HL-60 (cell line): ENCODE measurements around the gene COL18A1.

Experiments used
- DNase-seq, 2 experiments: peaks; one replicate each; pipeline ENCODE4 v3.0.0-alpha.2; 2010 to 2020; ENCODE audit warnings: low read depth in 1 of 2, low spot score in 1 of 2
- H3K27ac ChIP-seq: fragments of 250-450 bp; sonication (Bioruptor Pico); replicated peaks from 2 replicates; pipeline ENCODE4 v1.5.1; 2020; ENCODE audit warnings: mild to moderate bottlenecking, moderate library complexity
- H3K27me3 ChIP-seq: fragments of 250-450 bp; sonication (Bioruptor Pico); 2 replicates; pipeline ENCODE4 v1.5.1; 2021; ENCODE audit warnings: mild to moderate bottlenecking, moderate library complexity; ENCODE audit not compliant: insufficient read depth, poor library complexity, severe bottlenecking
- H3K4me3 ChIP-seq: replicated peaks from 2 replicates; pipeline ENCODE4 v1.5.1; 2011; ENCODE audit warnings: mild to moderate bottlenecking, control low read depth, low read length; ENCODE audit not compliant: insufficient read depth
- GABPA ChIP-seq: IDR thresholded peaks from 2 replicates; pipeline ENCODE4 v1.6.1; 2012; ENCODE audit warnings: low read depth
- POLR2AphosphoS5 ChIP-seq: IDR thresholded peaks from 2 replicates; pipeline ENCODE4 v1.6.1; 2012; ENCODE audit warnings: low read depth
- SPI1 ChIP-seq: IDR thresholded peaks from 2 replicates; pipeline ENCODE4 v1.6.1; 2012; ENCODE audit warnings: low read depth, mild to moderate bottlenecking, borderline replicate concordance
- TF ChIP-seq, protein P1 (sequence below): IDR thresholded peaks from one replicate; pipeline ENCODE4 v1.5.1; 2011; ENCODE audit warnings: low read length, control low read depth, inconsistent platforms; ENCODE audit not compliant: insufficient read depth
- TF ChIP-seq, protein P2 (sequence below): IDR thresholded peaks from 2 replicates; pipeline ENCODE4 v1.6.1; 2012; ENCODE audit warnings: low read depth; ENCODE audit not compliant: insufficient replicate concordance

The COL18A1 gene

DNA sequence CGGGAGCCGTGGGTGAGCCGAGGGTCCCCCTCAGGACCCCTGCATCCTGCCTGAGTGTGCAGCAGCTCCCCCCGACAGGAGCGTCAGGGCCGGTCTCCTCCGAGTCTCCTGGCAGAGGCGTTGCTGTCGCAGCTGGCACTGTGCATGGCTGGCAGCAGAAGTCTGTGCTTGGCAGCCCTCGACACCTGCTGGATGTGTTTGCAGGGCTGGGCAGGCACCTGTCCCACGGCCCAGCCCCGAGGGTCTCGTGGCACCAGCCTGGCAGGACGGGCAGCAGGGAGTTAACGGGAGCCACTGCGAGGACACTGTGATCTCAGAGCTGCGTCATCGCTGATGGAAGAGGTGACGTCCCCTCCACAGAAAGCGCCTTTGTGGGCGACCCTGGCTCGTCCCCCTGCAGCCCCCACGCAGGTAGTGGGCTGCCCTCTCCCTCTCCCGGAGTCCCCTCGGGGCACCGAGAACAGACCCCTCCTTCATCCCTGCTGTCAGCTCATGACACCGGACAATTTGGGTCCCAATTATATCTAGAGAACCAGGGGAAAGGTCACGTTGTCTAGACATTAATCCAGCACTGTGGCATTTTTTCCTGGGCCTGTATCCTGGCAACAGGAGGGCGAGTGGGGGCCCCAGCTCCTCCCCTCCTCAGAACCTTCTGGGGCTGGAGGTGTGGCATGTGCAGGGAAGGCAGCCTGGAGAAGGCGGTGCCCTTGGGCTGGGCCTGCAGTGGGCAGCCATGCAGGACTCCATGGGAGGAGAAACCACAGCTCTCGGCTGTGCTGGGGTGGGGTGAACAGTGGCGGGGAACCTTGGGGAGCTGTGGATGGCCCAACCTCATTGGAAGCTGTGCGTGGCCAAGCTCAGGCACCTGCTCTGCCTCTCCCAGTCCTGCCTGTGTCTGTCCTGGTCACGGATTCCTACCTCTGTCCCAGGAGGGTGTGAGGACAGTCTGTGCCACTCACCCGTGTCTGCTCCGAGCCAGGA, 15.4 kb downstream of the COL18A1 start:
- no peak for DNase-seq
- Histone ChIP-seq H3K27ac (no peak overlapping the region), H3K4me3 (no peak overlapping the region), H3K27me3 (no peaks in the 10 kb centered on the region)
- TF ChIP-seq, protein P1, sequence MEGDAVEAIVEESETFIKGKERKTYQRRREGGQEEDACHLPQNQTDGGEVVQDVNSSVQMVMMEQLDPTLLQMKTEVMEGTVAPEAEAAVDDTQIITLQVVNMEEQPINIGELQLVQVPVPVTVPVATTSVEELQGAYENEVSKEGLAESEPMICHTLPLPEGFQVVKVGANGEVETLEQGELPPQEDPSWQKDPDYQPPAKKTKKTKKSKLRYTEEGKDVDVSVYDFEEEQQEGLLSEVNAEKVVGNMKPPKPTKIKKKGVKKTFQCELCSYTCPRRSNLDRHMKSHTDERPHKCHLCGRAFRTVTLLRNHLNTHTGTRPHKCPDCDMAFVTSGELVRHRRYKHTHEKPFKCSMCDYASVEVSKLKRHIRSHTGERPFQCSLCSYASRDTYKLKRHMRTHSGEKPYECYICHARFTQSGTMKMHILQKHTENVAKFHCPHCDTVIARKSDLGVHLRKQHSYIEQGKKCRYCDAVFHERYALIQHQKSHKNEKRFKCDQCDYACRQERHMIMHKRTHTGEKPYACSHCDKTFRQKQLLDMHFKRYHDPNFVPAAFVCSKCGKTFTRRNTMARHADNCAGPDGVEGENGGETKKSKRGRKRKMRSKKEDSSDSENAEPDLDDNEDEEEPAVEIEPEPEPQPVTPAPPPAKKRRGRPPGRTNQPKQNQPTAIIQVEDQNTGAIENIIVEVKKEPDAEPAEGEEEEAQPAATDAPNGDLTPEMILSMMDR, result no peak
- TF ChIP-seq GABPA (no peak), POLR2AphosphoS5 (no peak), SPI1 (no peak)
- TF ChIP-seq, protein P2, sequence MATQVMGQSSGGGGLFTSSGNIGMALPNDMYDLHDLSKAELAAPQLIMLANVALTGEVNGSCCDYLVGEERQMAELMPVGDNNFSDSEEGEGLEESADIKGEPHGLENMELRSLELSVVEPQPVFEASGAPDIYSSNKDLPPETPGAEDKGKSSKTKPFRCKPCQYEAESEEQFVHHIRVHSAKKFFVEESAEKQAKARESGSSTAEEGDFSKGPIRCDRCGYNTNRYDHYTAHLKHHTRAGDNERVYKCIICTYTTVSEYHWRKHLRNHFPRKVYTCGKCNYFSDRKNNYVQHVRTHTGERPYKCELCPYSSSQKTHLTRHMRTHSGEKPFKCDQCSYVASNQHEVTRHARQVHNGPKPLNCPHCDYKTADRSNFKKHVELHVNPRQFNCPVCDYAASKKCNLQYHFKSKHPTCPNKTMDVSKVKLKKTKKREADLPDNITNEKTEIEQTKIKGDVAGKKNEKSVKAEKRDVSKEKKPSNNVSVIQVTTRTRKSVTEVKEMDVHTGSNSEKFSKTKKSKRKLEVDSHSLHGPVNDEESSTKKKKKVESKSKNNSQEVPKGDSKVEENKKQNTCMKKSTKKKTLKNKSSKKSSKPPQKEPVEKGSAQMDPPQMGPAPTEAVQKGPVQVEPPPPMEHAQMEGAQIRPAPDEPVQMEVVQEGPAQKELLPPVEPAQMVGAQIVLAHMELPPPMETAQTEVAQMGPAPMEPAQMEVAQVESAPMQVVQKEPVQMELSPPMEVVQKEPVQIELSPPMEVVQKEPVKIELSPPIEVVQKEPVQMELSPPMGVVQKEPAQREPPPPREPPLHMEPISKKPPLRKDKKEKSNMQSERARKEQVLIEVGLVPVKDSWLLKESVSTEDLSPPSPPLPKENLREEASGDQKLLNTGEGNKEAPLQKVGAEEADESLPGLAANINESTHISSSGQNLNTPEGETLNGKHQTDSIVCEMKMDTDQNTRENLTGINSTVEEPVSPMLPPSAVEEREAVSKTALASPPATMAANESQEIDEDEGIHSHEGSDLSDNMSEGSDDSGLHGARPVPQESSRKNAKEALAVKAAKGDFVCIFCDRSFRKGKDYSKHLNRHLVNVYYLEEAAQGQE, result no peak

GRCh38 chr21:45421071-45421845, 16.3 kb downstream of the COL18A1 start:
- no peak overlapping the region for H3K27ac ChIP-seq
- no peak overlapping the region for H3K4me3 ChIP-seq
- TF ChIP-seq GABPA (no peak), SPI1 (no peak), POLR2AphosphoS5 (no peak)
- TF ChIP-seq, protein P1, result no peak
- TF ChIP-seq, protein P2, result no peak
- no peak for DNase-seq
- no peaks in the 10 kb centered on the region for H3K27me3 ChIP-seq

- TF ChIP-seq, protein P1, result no peak
- no peak for TF ChIP-seq SPI1
- no peak for TF ChIP-seq POLR2AphosphoS5
- TF ChIP-seq, protein P2, result no peak
- TF ChIP-seq GABPA, result no peak
- no peaks in the 10 kb centered on the region for H3K27me3 ChIP-seq
- no peak overlapping the region for H3K27ac ChIP-seq
- DNase-seq, result no peak
- no peak overlapping the region for H3K4me3 ChIP-seq
These were observed 17.1 kb downstream of the COL18A1 start for GRCh38 chr21:45421846-45422775.
